K562 (cell line): ENCODE data around the gene STT3B. TPM values are rescaled to one million over a fixed set of nuclear protein-coding genes. Genes with fewer than 3 reads are reported as not detected.

Experiments
- ATAC-seq: fragments of 200-7000 bp; cut with Tn5 transposase; 3 replicates; pipeline ENCODE4 v1.9.1; 2020; ENCODE audit warnings: moderate library complexity
- BruUV-seq: library from RNA; stranded (reverse); fragments of 400-500 nt; replicated peaks from 2 replicates; lab custom pipeline; 2021; lab: Mats Ljungman, UMichigan
- CTCF ChIA-PET: fragments of 300-600 bp; formaldehyde crosslinking; extraction: SDS; loops from one replicate; lab custom pipeline; 2021; ENCODE audit warnings: low intra/inter-chr PET ratio; lab: Yijun Ruan, JAX
- POLR2A ChIA-PET: fragments of 300-600, 350-650 bp; sonication (Branson Sonifier 250); formaldehyde crosslinking; extraction: SDS; loops from one replicate; lab custom pipeline; 2021; ENCODE audit warnings: antibody characterized with exemption, inconsistent platforms; lab: Yijun Ruan, JAX
- DNase-seq, 4 experiments: peaks; one replicate each; pipeline versions ENCODE4 v3.0.0 to v3.0.0-alpha.2; 2011 to 2018; ENCODE audit warnings: low spot score in 3 of 4, mixed read lengths in 3 of 4; ENCODE audit errors: extremely low read depth in 1 of 4
- FAIRE-seq: peaks from 2 replicates; lab custom pipeline; 2011; peaks lifted over from hg19 to GRCh38; lab: Jason Lieb, UNC
- H2AFZ ChIP-seq: 2 replicates; pipeline ENCODE4 v1.6.0; 2011; ENCODE audit warnings: low read depth, low read length, control low read depth, inconsistent platforms
- H3K27ac ChIP-seq: fragments of 200-600 bp; 3 replicates; pipeline ENCODE4 v1.8.0; 2011; ENCODE audit warnings: low read depth, mild to moderate bottlenecking, control low read depth, inconsistent platforms, low read length, moderate library complexity, mixed read lengths; ENCODE audit errors: extremely low read depth
- H3K27me3 ChIP-seq, 2 experiments: fragments of 300-600 bp in 1 of 2; 2 replicates in 1 of 2; 3 replicates in 1 of 2; pipeline versions ENCODE4 v1.6.0 to v1.8.0; 2011; ENCODE audit warnings: inconsistent platforms in 2 of 2, low read length in 2 of 2, mild to moderate bottlenecking in 1 of 2, mixed read lengths in 1 of 2, moderate library complexity in 1 of 2; ENCODE audit not compliant: control insufficient read depth in 2 of 2, insufficient read depth in 2 of 2
- H3K36me3 ChIP-seq: fragments of 300-600 bp; 3 replicates; pipeline ENCODE4 v1.8.0; 2011; ENCODE audit warnings: mild to moderate bottlenecking, low read length, inconsistent platforms; ENCODE audit not compliant: control insufficient read depth, insufficient read depth
- H3K4me1 ChIP-seq, 2 experiments: fragments of 200-600 bp in 1 of 2; replicated peaks in 1 of 2; 2 replicates in 1 of 2; 3 replicates in 1 of 2; pipeline versions ENCODE4 v1.5.1 to v1.8.0; 2011; ENCODE audit warnings: inconsistent platforms in 2 of 2, low read length in 2 of 2, mild to moderate bottlenecking in 1 of 2, mixed read lengths in 1 of 2, moderate library complexity in 1 of 2; ENCODE audit not compliant: control insufficient read depth in 2 of 2, insufficient read depth in 2 of 2
- H3K4me2 ChIP-seq: 2 replicates; pipeline ENCODE4 v1.6.1; 2011; ENCODE audit warnings: low read length, control low read depth, inconsistent platforms, mixed read lengths; ENCODE audit not compliant: insufficient read depth
- H3K4me3 ChIP-seq: fragments of 200-600 bp; sonication (generic), shearing (Covaris generic); 2 replicates; pipeline ENCODE4 v1.5.1; 2016; ENCODE audit warnings: control low read depth, inconsistent platforms
- H3K79me2 ChIP-seq: fragments of 200-600 bp; 3 replicates; pipeline ENCODE4 v1.8.0; 2011; ENCODE audit warnings: low read length, inconsistent platforms; ENCODE audit not compliant: control insufficient read depth, insufficient read depth
- H3K9ac ChIP-seq, 2 experiments: 2 replicates each; pipeline versions ENCODE4 v1.6.0 to v1.6.1; 2011; ENCODE audit warnings: low read depth in 2 of 2, low read length in 2 of 2, control low read depth in 1 of 2, inconsistent platforms in 1 of 2, mild to moderate bottlenecking in 1 of 2, mixed read lengths in 1 of 2; ENCODE audit not compliant: insufficient read depth in 1 of 2
- H3K9me1 ChIP-seq: one replicate; pipeline ENCODE4 v1.6.0; 2011; ENCODE audit warnings: inconsistent platforms, mild to moderate bottlenecking, low read length, moderate library complexity; ENCODE audit not compliant: control insufficient read depth, insufficient read depth
- H3K9me3 ChIP-seq: replicated peaks from 2 replicates; pipeline ENCODE4 v1.5.1; 2011; ENCODE audit warnings: low read depth, low read length, inconsistent platforms; ENCODE audit not compliant: control insufficient read depth, insufficient read depth
- H4K20me1 ChIP-seq: replicated peaks from 2 replicates; pipeline ENCODE4 v1.6.1; 2011; ENCODE audit warnings: low read length, inconsistent platforms, mixed read lengths; ENCODE audit not compliant: control insufficient read depth, insufficient read depth
- BRF1 ChIP-seq: IDR thresholded peaks from 3 replicates; pipeline ENCODE4 v1.6.1; 2011; ENCODE audit warnings: borderline replicate concordance, mild to moderate bottlenecking; ENCODE audit not compliant: insufficient read length; ENCODE audit errors: extremely low read depth
- DIDO1 ChIP-seq: fragments of 450-650 bp; IDR thresholded peaks from 2 replicates; pipeline ENCODE4 v1.6.1; 2016; ENCODE audit warnings: low read depth, missing biosample characterization, missing genetic modification characterization
- KAT8 ChIP-seq: fragments of 450-650 bp; IDR thresholded peaks from 2 replicates; pipeline ENCODE4 v1.6.1; 2016; ENCODE audit warnings: low read depth, mild to moderate bottlenecking
- KLF16 ChIP-seq: IDR thresholded peaks from 2 replicates; pipeline ENCODE4 v1.6.1; 2016; ENCODE audit warnings: antibody characterized with exemption
- NFATC3 ChIP-seq: fragments of 450-650 bp; IDR thresholded peaks from 2 replicates; pipeline ENCODE4 v1.6.1; 2017; ENCODE audit warnings: mild to moderate bottlenecking
- RFX1 ChIP-seq: fragments of 450-650 bp; IDR thresholded peaks from 2 replicates; pipeline ENCODE4 v1.6.1; 2016; ENCODE audit warnings: mild to moderate bottlenecking, moderate library complexity
- SETDB1 ChIP-seq: IDR thresholded peaks from one replicate; pipeline ENCODE4 v1.6.1; 2012; ENCODE audit warnings: low read length, control low read depth, inconsistent platforms
- SRSF1 ChIP-seq: fragments of 200-400 bp; formaldehyde crosslinking; IDR thresholded peaks from 2 replicates; pipeline ENCODE4 v1.6.1; 2017; ENCODE audit warnings: mild to moderate bottlenecking, low read depth, low read length, moderate library complexity
- SRSF3 ChIP-seq: fragments of 200-400 bp; formaldehyde crosslinking; IDR thresholded peaks from 2 replicates; pipeline ENCODE4 v1.6.1; 2016; ENCODE audit warnings: mild to moderate bottlenecking, low read length, moderate library complexity; ENCODE audit not compliant: insufficient read depth
- ZNF224 ChIP-seq: sonication (generic); formaldehyde crosslinking; IDR thresholded peaks from 2 replicates; pipeline ENCODE4 v1.8.0; 2022; ENCODE audit warnings: mild to moderate bottlenecking, missing genetic modification reagents
- ZNF232 ChIP-seq: sonication (generic); formaldehyde crosslinking; IDR thresholded peaks from 2 replicates; pipeline ENCODE4 v1.8.0; 2022; ENCODE audit warnings: mild to moderate bottlenecking, missing genetic modification reagents
- ZNF324 ChIP-seq: fragments of 250-450 bp; sonication (Bioruptor Pico); IDR thresholded peaks from 2 replicates; pipeline ENCODE4 v1.4.0; 2020; ENCODE audit warnings: mild to moderate bottlenecking
- WGBS: fragments of 100-300 bp; shearing (Covaris generic); methylation state at CpG from one replicate; pipeline ENCODE4 v1.1.6; 2016; ENCODE audit warnings: low coverage, mixed read lengths; ENCODE audit not compliant: insufficient coverage; ENCODE audit errors: missing lambda C conversion rate; 5-methylcytosine and 5-hydroxymethylcytosine counted together
- in situ Hi-C: fragments of 300-500 bp; cut with MboI; formaldehyde crosslinking; loops from 4 replicates; pipeline ENCODE4 v1.15.0; 2018; ENCODE audit warnings: inconsistent platforms, mixed read lengths
- intact Hi-C: fragments of 100-400 bp; cut with micrococcal nuclease; formaldehyde crosslinking; loops from 2 replicates; pipeline ENCODE4 v1.14.2; 2022
- polyA plus RNA-seq, 8 experiments: library from polyadenylated mRNA; depleted of rRNA in 4 of 8; stranded (reverse) in 5 of 8; unstranded in 3 of 8; fragments of >200 nt; fragmentation: Nextera tagmentation in 2 of 8; fragmentation: Illumina TruSeq in 1 of 8; extraction: Ambion mirVana in 2 of 8; extraction: Trizol in 1 of 8; gene quantifications; 2 replicates each; pipeline versions ENCODE4 v1.2.1 to v1.2.3, GENCODE V29; 2011 to 2014; ENCODE audit warnings: inconsistent platforms in 1 of 8, missing spikeins in 1 of 8
- total RNA-seq, 7 experiments: library from RNA; depleted of rRNA in 6 of 7; stranded (reverse); fragments of >200 nt in 6 of 7; fragmentation: Illumina TruSeq in 2 of 7; extraction: Trizol in 2 of 7; gene quantifications; 2 replicates each; pipeline versions ENCODE4 v1.2.1 to v1.2.3, GENCODE V29; 2011 to 2021; ENCODE audit warnings: low replicate concordance in 1 of 7
- TF ChIP-seq, protein P1 (sequence below): IDR thresholded peaks from 3 replicates; pipeline ENCODE4 v1.6.1; 2011; ENCODE audit warnings: borderline replicate concordance, mild to moderate bottlenecking; ENCODE audit not compliant: insufficient read length, insufficient read depth
- TF ChIP-seq, protein P2 (sequence below): sonication (generic); formaldehyde crosslinking; IDR thresholded peaks from 2 replicates; pipeline ENCODE4 v1.9.0; 2022; ENCODE audit warnings: mild to moderate bottlenecking, missing genetic modification reagents

The STT3B gene
- total and polyA plus RNA-seq, 9 of the 15 experiments (the other 6 are each of a cell fraction or from before 2014, with no cell fraction given): 22.4 to 147 (median 100) TPM

- no peaks in the 10 kb centered on the region for H3K9me1 ChIP-seq
- peak; percentile 94 for TF ChIP-seq ZNF324
- TF ChIP-seq KLF16: peak; percentile 8; the same call in 1 of the 2 replicates
- TF ChIP-seq BRF1: no peak
- TF ChIP-seq, all 486 proteins: peak for 2
- Histone ChIP-seq H3K4me1 (no peaks in the 10 kb centered on the region), H3K79me2 (no peaks in the 10 kb centered on the region), H2AFZ (no peak overlapping the region), H4K20me1 (no peaks in the 10 kb centered on the region), H3K9ac (no peak overlapping the region), H3K27ac (no peak overlapping the region), H3K36me3 (no peaks in the 10 kb centered on the region), H3K9me3 (peaks cover 24% of the 10 kb centered on the region), H3K4me3 (no peak overlapping the region), H3K27me3 (no peaks in the 10 kb centered on the region), H3K4me2 (no peak overlapping the region)
- CTCF ChIA-PET: no interaction called here
- intact Hi-C loops (no loop called here), in situ Hi-C loops (no loop called here)
- POLR2A ChIA-PET: no interaction called here
- BruUV-seq: no TSS peak
- DNase-seq (no peak), FAIRE-seq (no peak), ATAC-seq (no peak)
Measured at GRCh38 chr3:31652296-31652695, 119.6 kb downstream of the STT3B start.

- in situ Hi-C loops (no loop called here), intact Hi-C loops (no loop called here)
- no peaks in the 10 kb centered on the region for H3K9me1 ChIP-seq
- FAIRE-seq (no peak), DNase-seq (no peak), ATAC-seq (no peak)
- 0% methylated on average over 1 of the region's 1 CpG for WGBS
- H3K4me1 ChIP-seq: no peaks in the 10 kb centered on the region
- no peaks in the 10 kb centered on the region for H3K27me3 ChIP-seq
- BruUV-seq: no TSS peak
- H3K79me2 ChIP-seq: no peaks in the 10 kb centered on the region
- peaks cover 20% of the 10 kb centered on the region for H3K9me3 ChIP-seq
- H3K36me3 ChIP-seq: no peaks in the 10 kb centered on the region
- H3K4me2 ChIP-seq: no peak overlapping the region
- no peak overlapping the region for H3K4me3 ChIP-seq
- no peak overlapping the region for H3K27ac ChIP-seq
- POLR2A ChIA-PET: no interaction called here
- CTCF ChIA-PET: no interaction called here
- no peak overlapping the region for H2AFZ ChIP-seq
- TF ChIP-seq SRSF3: no peak
- no peak for TF ChIP-seq KAT8
- TF ChIP-seq, protein P1, sequence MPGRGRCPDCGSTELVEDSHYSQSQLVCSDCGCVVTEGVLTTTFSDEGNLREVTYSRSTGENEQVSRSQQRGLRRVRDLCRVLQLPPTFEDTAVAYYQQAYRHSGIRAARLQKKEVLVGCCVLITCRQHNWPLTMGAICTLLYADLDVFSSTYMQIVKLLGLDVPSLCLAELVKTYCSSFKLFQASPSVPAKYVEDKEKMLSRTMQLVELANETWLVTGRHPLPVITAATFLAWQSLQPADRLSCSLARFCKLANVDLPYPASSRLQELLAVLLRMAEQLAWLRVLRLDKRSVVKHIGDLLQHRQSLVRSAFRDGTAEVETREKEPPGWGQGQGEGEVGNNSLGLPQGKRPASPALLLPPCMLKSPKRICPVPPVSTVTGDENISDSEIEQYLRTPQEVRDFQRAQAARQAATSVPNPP: no peak
- no peak for TF ChIP-seq SETDB1
- no peak for TF ChIP-seq ZNF224 (CRISPR knock-in tag)
- TF ChIP-seq SRSF1: no peak
- no peak for TF ChIP-seq ZNF232 (CRISPR knock-in tag)
- no peak for TF ChIP-seq DIDO1 (tag)
- TF ChIP-seq RFX1: no peak
- TF ChIP-seq, protein P2, sequence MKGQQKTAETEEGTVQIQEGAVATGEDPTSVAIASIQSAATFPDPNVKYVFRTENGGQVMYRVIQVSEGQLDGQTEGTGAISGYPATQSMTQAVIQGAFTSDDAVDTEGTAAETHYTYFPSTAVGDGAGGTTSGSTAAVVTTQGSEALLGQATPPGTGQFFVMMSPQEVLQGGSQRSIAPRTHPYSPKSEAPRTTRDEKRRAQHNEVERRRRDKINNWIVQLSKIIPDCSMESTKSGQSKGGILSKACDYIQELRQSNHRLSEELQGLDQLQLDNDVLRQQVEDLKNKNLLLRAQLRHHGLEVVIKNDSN (CRISPR knock-in tag): no peak
- no peak for TF ChIP-seq NFATC3
- H4K20me1 ChIP-seq: no peaks in the 10 kb centered on the region
- H3K9ac ChIP-seq: no peak overlapping the region
Measured at GRCh38 chr3:31653464-31653863, 120.7 kb downstream of the STT3B start.
